BLaER1 (cell line): ENCODE measurements around the gene GLDC.

Source experiments
- H3K27ac ChIP-seq: shearing (Covaris generic); formaldehyde crosslinking; 2 replicates; pipeline ENCODE4 v1.8.1; 2022
- H3K27me3 ChIP-seq: shearing (Covaris generic); formaldehyde crosslinking; 2 replicates; pipeline ENCODE4 v1.8.1; 2022
- H3K36me3 ChIP-seq: shearing (Covaris generic); formaldehyde crosslinking; 2 replicates; pipeline ENCODE4 v1.8.1; 2022
- H3K4me1 ChIP-seq: shearing (Covaris generic); formaldehyde crosslinking; 2 replicates; pipeline ENCODE4 v1.8.1; 2022
- H3K4me2 ChIP-seq: shearing (Covaris generic); formaldehyde crosslinking; 2 replicates; pipeline ENCODE4 v1.8.1; 2022
- H3K4me3 ChIP-seq: shearing (Covaris generic); formaldehyde crosslinking; 2 replicates; pipeline ENCODE4 v1.8.1; 2022
- H3K9ac ChIP-seq: shearing (Covaris generic); formaldehyde crosslinking; 2 replicates; pipeline ENCODE4 v1.8.1; 2022
- H3K9me3 ChIP-seq: shearing (Covaris generic); formaldehyde crosslinking; 2 replicates; pipeline ENCODE4 v1.8.1; 2022
- H4K20me1 ChIP-seq: shearing (Covaris generic); formaldehyde crosslinking; 2 replicates; pipeline ENCODE4 v1.8.1; 2022
- Cebpa-rat ChIP-seq: shearing (Covaris generic); IDR thresholded peaks from 2 replicates; pipeline ENCODE4 v1.8.1; 2022

The GLDC gene

DNA sequence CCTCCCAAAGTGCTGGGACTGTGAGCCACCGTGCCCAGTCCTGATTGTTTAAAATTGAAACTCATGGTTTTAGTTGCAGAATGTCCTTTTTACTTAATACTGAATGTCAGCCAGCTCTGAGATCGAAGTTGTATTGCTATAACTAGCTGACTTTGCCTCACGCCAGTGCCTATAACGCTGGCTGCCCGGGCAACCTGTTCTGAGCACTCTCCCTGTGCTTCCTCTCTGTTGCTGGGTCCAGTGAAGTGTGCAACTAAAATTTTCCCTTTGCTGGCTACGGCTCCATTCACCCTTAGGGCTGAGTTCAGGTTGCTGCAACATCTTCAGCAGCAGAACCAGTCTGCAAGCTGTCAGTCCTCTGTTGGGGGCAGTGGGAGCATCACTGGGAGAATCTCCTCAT, 65.9 kb downstream of the GLDC start:
- Histone ChIP-seq H4K20me1 (no peaks in the 10 kb centered on the region), H3K36me3 (peaks cover 43% of the 10 kb centered on the region), H3K27me3 (no peaks in the 10 kb centered on the region), H3K9ac (no peak overlapping the region), H3K4me2 (no peak overlapping the region), H3K9me3 (no peaks in the 10 kb centered on the region), H3K4me3 (no peak overlapping the region), H3K27ac (no peak overlapping the region), H3K4me1 (peaks cover 14% of the 10 kb centered on the region)
- TF ChIP-seq Cebpa-rat, result no peak

DNA sequence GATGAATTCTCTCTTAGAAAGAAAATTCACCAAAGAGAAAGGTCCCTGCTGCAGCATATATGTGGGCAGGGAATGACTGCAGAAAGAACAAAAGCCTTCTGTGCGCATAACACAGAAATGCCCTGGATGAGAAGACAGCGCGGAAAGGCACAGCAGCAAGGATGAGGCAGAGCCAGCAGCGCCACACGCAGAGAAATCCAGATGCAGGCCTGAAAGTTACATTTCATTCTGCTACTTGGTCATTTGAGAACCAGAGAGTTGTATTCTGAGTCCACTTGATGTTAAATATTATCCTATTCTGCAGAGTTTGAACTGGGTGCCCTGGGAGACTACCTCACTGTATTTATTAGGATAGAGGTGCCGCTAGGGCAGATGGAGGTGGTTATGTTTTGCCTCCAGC, 68.5 kb downstream of the GLDC start:
- TF ChIP-seq Cebpa-rat, result no peak
- H3K4me3 ChIP-seq, result no peak overlapping the region
- peaks cover 20% of the 10 kb centered on the region; the same call in 1 of the 2 replicates for H3K36me3 ChIP-seq
- H3K4me1 ChIP-seq, result peaks cover 14% of the 10 kb centered on the region
- no peak overlapping the region for H3K27ac ChIP-seq
- no peaks in the 10 kb centered on the region for H3K27me3 ChIP-seq
- H3K9me3 ChIP-seq, result no peaks in the 10 kb centered on the region
- no peak overlapping the region for H3K4me2 ChIP-seq
- no peaks in the 10 kb centered on the region for H4K20me1 ChIP-seq
- no peak overlapping the region for H3K9ac ChIP-seq

DNA sequence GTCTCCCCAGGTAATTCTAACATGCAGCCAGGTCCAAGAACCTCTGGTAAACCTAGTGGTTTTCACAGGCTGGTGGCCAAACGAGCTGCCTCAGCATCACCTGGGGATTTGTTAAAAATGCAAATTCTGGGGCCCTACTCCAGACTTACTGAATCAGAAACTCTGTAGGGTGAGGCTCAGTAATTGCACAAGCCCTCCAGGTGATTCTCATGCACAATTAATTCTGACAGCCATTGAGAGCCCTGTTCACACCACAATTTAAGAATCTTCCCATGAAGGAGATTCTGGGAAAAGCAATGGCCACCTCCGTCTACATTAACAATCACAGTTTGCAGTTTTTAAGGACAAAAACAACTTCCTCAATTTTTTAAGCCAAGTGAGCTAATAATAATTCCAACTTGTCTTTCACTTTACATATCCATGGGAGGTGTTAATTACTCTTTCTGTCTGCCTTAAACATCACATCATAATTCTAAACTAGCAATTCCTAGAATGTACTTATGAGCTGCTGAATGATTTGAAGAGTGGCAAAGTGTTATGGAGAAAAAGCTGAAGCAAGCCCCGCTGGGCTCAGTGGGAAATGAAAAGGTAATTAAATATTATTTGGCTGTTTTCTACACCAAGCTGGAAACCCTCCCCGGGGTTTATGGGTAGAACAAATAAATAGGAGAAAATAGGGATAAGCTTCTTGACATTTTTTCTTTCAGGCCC, 70.0 kb downstream of the GLDC start:
- Histone ChIP-seq H3K27me3 (no peaks in the 10 kb centered on the region), H3K9me3 (no peaks in the 10 kb centered on the region), H3K4me3 (no peak overlapping the region), H3K4me1 (peaks cover 14% of the 10 kb centered on the region), H3K4me2 (peak overlapping the region; percentile 20), H3K36me3 (peaks cover 9% of the 10 kb centered on the region; the same call in 1 of the 2 replicates), H3K27ac (no peak overlapping the region), H4K20me1 (no peaks in the 10 kb centered on the region), H3K9ac (no peak overlapping the region)
- no peak for TF ChIP-seq Cebpa-rat

DNA sequence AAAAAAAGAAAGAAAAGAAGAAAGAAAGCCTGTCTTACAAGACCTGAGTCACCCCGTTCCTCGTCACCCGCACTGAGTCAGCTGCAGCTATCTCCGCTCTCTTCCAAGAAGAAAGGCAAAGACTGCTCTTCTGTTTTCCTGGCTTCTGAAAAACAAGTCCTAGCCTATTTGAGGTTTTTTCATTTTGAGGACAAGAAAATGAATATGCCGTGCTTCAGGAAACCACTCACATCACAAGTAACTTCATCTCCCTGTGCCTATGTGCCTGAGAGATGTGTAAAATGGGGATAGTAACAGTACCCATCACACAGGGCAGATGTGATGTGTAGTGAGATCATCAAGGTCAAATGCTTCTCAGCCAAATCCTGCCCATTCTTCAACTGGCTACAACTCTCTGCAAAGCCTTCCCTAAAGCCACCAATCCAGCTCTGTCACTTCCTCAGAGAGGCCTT, 78.4 kb downstream of the GLDC start:
- H3K4me3 ChIP-seq, result no peak overlapping the region
- H4K20me1 ChIP-seq, result no peaks in the 10 kb centered on the region
- H3K36me3 ChIP-seq, result peaks cover 45% of the 10 kb centered on the region
- H3K27me3 ChIP-seq, result no peaks in the 10 kb centered on the region
- H3K4me2 ChIP-seq, result no peak overlapping the region
- no peak for TF ChIP-seq Cebpa-rat
- no peaks in the 10 kb centered on the region for H3K4me1 ChIP-seq
- H3K27ac ChIP-seq, result no peak overlapping the region
- H3K9me3 ChIP-seq, result no peaks in the 10 kb centered on the region
- no peak overlapping the region for H3K9ac ChIP-seq

DNA sequence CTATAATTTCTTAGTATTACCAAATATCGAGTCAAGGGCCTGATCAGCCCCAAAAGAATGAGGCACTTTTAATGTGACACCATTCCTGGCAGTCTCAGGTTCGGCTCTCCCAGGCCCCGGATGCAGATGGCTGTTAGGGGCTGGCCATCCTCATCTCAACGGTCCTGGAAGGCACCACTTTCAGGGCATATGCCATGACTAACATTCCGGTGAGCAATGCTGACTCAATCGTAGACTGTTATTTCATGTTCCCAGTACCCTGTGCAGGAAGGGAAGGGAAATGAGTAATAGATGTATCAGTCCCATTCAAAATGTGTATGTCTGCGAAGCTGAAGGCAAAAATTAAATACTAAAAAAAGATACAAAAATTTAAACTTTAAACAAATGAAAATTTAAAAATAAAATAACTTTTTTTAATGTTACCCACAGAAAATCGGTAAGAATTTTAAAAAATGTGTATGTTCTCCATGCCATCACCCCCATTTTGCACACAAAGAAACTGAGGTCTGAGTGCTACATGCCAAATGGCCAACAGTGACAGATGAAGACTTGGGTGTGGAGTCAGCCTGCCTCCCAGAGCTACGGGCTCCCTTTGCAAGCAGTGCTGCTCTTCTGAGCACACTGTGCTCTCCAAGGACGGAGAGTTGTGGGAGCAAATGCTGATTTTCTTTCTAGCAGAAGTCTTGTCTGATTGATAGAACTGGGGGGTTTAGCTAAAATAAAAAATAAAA, 79.0 kb downstream of the GLDC start:
- H3K27ac ChIP-seq, result no peak overlapping the region
- H3K36me3 ChIP-seq, result peaks cover 45% of the 10 kb centered on the region
- no peaks in the 10 kb centered on the region for H3K4me1 ChIP-seq
- H4K20me1 ChIP-seq, result no peaks in the 10 kb centered on the region
- H3K4me3 ChIP-seq, result no peak overlapping the region
- no peaks in the 10 kb centered on the region for H3K9me3 ChIP-seq
- no peak overlapping the region for H3K4me2 ChIP-seq
- no peak overlapping the region for H3K9ac ChIP-seq
- H3K27me3 ChIP-seq, result no peaks in the 10 kb centered on the region
- TF ChIP-seq Cebpa-rat, result no peak

DNA sequence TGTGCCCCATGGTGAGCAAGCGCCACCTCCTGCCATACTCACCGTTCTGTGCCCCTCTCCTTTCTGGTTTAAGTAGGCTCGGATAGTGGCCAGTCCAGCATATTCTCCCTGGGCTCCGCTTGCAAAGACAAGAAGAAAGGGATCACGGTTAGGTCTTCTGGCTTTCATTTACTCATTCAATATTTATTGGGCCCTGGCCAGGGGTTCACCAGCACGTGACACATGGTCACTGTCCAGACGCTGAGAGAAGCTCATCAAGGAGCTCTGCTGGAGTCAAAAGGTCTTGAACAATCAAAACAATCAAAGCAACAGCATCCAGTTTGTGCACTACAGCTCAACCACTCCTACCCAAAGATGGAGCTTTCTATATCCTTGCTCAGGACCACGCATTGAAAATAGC, 80.2 kb downstream of the GLDC start:
- H3K4me1 ChIP-seq, result no peaks in the 10 kb centered on the region
- peaks cover 45% of the 10 kb centered on the region for H3K36me3 ChIP-seq
- H3K4me3 ChIP-seq, result no peak overlapping the region
- H3K4me2 ChIP-seq, result no peak overlapping the region
- no peaks in the 10 kb centered on the region for H3K27me3 ChIP-seq
- TF ChIP-seq Cebpa-rat, result no peak
- H3K9ac ChIP-seq, result no peak overlapping the region
- no peaks in the 10 kb centered on the region for H3K9me3 ChIP-seq
- no peak overlapping the region for H3K27ac ChIP-seq
- H4K20me1 ChIP-seq, result no peaks in the 10 kb centered on the region

DNA sequence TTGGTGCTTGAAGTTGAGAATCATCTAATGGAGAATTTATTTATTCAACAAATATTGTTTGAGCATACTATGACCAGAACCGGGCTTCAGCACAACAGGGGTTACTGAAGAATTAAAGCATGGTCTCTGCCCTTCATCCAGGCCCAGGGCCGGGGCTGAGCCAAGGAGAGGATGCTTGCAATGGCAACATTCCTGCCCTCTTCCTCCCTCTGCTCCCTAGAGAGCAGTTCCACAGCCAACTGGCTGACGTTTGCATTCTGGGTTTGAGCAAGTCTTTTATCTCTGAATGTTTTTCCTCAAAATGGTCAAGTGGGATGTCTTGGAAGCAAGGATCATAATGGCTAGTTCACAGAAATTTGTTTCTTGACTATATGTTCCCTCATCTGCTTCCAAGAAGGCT, 80.7 kb downstream of the GLDC start:
- Histone ChIP-seq H3K27me3 (no peaks in the 10 kb centered on the region), H4K20me1 (no peaks in the 10 kb centered on the region), H3K4me1 (no peaks in the 10 kb centered on the region), H3K36me3 (peaks cover 47% of the 10 kb centered on the region), H3K27ac (no peak overlapping the region), H3K4me3 (no peak overlapping the region), H3K9ac (no peak overlapping the region), H3K4me2 (no peak overlapping the region), H3K9me3 (no peaks in the 10 kb centered on the region)
- TF ChIP-seq Cebpa-rat, result no peak

DNA sequence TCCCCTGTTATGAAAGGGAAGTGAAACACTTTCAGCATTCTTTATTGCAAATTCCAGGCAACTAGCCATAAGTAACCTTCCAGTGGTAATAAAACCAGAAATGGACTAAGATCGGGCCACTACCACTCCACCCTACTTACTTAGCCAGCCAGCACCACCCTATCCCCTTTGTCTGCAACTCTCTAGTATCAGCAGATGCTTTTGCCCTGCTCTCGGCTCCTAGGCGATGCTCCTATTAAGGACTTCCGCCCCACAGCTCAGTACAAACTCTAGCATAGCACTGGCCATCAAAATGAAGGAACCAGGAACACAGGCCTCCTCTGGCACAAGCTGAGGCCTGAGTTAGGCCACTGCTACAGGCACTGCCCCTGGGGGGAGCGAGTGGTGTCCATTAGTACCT, 81.2 kb downstream of the GLDC start:
- Histone ChIP-seq H3K27ac (no peak overlapping the region), H3K36me3 (peaks cover 52% of the 10 kb centered on the region), H3K4me2 (no peak overlapping the region), H3K4me3 (no peak overlapping the region), H3K4me1 (no peaks in the 10 kb centered on the region), H3K27me3 (no peaks in the 10 kb centered on the region), H3K9ac (no peak overlapping the region), H3K9me3 (no peaks in the 10 kb centered on the region), H4K20me1 (no peaks in the 10 kb centered on the region)
- TF ChIP-seq Cebpa-rat, result no peak

DNA sequence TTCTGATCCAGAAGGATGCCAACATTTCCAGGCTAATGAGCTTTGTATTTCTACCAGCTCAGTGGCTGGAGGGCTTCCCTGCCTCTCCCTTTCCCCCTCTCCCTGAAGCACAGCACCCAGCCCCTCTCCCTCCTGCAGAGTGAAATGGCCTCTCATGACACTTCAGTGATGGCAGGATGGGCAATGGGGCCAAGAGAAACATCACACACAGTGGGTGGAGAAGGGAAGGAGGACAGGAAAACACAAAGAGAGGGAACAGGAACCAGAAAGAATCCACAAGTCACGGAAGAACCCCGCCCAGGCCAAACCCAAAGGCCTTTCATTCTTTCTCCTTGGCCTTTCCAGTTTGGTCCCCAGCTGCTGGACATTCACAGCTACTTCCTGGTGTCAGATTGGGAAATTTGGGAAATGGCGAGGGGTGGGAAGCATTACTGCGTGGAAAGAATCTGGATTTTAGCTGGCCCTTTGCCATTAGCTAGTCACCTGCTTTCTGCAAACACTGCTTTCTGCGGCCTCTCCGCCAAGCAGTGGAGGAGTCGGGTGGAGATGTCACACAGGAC, 82.6 kb downstream of the GLDC start:
- H3K4me3 ChIP-seq, result no peak overlapping the region
- H3K27ac ChIP-seq, result no peak overlapping the region
- peaks cover 65% of the 10 kb centered on the region for H3K36me3 ChIP-seq
- no peaks in the 10 kb centered on the region for H3K27me3 ChIP-seq
- no peak for TF ChIP-seq Cebpa-rat
- H4K20me1 ChIP-seq, result no peaks in the 10 kb centered on the region
- no peak overlapping the region for H3K4me2 ChIP-seq
- no peak overlapping the region for H3K9ac ChIP-seq
- H3K4me1 ChIP-seq, result peaks cover 2% of the 10 kb centered on the region
- no peaks in the 10 kb centered on the region for H3K9me3 ChIP-seq

DNA sequence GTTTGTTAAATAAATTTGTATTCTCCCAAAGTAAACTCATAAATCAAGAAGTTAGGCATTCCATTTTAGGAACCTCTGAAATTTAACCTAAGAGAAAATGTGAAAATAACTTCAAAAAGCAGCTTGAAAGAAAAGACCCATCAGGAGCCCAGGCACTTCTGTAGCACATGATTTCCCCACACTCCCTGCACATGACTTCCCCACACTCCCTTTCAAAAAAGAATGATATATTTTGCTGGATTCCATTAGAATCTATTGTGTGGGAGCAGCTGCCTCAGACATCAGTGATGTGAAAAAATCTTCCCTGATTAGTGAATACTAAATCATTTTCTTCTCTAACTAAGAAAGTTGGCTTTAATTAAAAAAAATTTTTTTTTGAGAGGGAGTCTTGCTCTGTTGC, 83.3 kb downstream of the GLDC start:
- H3K4me1 ChIP-seq, result peaks cover 6% of the 10 kb centered on the region
- no peaks in the 10 kb centered on the region for H3K27me3 ChIP-seq
- H3K27ac ChIP-seq, result no peak overlapping the region
- H4K20me1 ChIP-seq, result no peaks in the 10 kb centered on the region
- no peak overlapping the region for H3K4me3 ChIP-seq
- H3K9ac ChIP-seq, result no peak overlapping the region
- peaks cover 70% of the 10 kb centered on the region for H3K36me3 ChIP-seq
- TF ChIP-seq Cebpa-rat, result no peak
- H3K4me2 ChIP-seq, result no peak overlapping the region
- no peaks in the 10 kb centered on the region for H3K9me3 ChIP-seq
